Head of caudate nucleus (tissue), 42 donors: Measurements from ENCODE around the gene ACAN.

Source experiments
- DNase-seq, 42 donors: peaks; one replicate each; pipeline versions ENCODE4 v3.0.0 to v3.0.0-alpha.2; 2020 to 2021; ENCODE audit warnings: mixed read lengths in 7 of 42
- intact Hi-C: fragments of 100-400 bp; cut with DNase I; formaldehyde crosslinking; loops from one replicate; pipeline ENCODE4 v1.15.0; 2022

ACAN gene

GRCh38 chr15:88894819-88895767, 91.9 kb downstream of the ACAN start, which contains the start of gene HAPLN3:
HAPLN3 (minus strand) TSS chr15:88895544; CDS start chr15:88887298, 8,246 bp downstream.
- DNase-seq: no peak
- intact Hi-C loops: no loop called here

GRCh38 chr15:88896333-88897033, 93.2 kb downstream of the ACAN start:
- intact Hi-C loops: no loop called here
- DNase-seq: no peak

GRCh38 chr15:88897142-88897455, 93.9 kb downstream of the ACAN start:
- no peak for DNase-seq
- intact Hi-C loops: no loop called here

GRCh38 chr15:88897456-88898194, 94.4 kb downstream of the ACAN start:
- intact Hi-C loops: no loop called here
- DNase-seq: peak; percentile 40 to 97 (median 80)

- no peak for DNase-seq
- intact Hi-C loops: no loop called here
Observed at GRCh38 chr15:88898736-88899135, 95.5 kb downstream of the ACAN start.

DNA sequence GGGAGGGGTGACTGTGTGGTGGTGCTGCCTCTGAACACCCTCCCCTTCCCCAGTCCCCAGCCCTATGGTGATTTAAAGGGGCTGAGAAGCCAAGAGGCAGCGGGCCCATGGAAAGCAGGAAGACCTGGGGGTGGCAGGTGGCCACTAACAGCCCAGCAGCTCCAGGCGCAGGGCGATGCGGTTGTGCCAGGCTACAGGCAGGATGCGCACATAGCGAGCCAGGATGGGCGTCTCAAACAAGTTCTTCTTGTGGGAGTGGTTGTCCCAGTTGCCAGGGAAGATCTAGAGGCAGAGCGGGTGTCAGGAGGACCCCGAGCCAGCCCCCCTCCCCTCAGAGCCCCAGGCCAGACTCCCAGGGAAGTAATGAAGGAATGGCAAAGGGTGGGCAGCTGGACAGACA, 96.0 kb downstream of the ACAN start:
- no peak for DNase-seq
- intact Hi-C loops: no loop called here

GRCh38 chr15:88900309-88900981, 97.2 kb downstream of the ACAN start:
- intact Hi-C loops: no loop called here
- no peak for DNase-seq

- intact Hi-C loops: no loop called here
- no peak for DNase-seq
Observed at GRCh38 chr15:88900982-88901418, 97.8 kb downstream of the ACAN start.

DNA sequence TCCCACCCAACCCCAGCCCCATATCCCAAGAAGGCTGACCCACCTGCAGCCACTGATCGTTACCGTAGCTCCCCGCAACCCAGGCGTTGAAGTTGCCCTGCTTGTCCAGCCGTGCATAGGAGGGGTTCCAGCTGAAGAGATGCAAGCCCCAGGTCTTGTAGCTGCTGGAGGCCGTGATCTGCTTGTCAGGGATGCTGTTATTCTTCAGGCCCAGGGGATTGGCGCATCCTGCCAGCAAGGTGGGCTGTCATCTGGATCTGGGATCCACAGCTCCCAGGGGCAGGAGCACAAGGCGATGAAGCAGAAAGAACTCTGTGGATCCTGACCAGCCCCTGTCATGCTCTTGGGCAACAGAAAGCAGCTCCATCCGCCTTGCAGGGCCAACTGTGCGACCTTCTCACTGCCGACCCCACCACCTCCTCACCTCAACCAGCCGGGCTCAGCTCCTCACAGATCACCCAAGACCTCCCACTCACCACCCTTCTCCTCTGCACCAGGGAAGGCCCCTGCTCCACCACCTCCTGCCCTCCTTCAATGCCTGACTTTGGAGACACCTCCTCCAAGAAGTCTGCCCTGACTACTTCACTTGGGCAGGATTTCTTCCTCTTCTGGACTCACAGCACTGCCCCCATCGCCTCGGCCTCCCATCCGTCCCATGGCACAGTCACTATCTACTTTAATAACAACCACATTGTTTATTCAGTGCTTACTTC, 98.4 kb downstream of the ACAN start:
- DNase-seq: no peak
- intact Hi-C loops: no loop called here

DNA sequence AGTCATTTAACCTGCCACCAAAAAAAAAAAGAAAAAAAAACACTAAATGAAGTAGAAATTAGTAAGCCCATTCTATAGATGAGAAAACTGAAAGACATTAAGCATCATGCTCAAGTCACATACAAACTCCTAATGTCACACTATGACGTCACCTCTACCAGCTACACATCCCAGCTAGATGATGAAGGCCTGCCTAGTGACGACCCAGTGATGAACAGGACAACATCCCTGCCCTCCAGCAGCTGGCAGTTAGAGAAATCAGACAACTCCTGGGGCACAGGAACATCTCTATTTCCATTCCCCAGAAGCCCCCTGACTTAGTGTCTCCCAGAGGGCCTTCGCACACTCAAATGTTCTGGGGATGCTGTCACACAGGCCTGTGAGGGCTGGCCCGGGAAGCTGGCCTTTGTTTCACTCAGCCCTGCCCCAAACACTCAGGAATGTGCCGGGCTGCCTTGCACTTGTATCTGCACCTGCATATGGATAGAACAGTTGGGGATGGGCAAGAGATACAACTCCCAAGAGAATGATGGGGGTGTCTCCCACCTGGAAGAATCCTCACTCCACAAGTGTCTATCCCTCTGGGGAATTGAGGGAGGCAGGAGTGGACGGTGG, 99.1 kb downstream of the ACAN start:
- intact Hi-C loops: no loop called here
- no peak for DNase-seq

DNA sequence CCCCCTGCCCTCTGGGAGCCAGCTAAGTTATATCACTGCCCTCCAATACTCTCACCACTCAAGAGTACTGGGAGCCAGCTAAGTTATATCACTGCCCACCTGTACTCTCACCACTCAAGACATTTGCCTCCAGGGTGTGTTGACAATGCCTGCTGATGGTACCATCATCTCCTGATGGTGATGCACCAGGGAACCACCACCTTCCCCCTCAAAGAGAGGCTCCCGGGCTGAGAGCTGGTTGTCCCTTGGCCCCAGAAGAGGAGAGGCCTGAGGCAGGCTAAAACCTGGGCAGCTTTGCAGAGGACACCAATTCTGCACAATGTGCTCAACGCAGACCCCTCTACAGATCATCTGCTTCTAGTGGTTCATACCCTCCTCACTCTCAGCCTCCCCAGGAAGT, 99.6 kb downstream of the ACAN start:
- intact Hi-C loops: no loop called here
- no peak for DNase-seq

- DNase-seq: no peak
- intact Hi-C loops: no loop called here
Observed at GRCh38 chr15:88904257-88904623, 101.0 kb downstream of the ACAN start.

DNA sequence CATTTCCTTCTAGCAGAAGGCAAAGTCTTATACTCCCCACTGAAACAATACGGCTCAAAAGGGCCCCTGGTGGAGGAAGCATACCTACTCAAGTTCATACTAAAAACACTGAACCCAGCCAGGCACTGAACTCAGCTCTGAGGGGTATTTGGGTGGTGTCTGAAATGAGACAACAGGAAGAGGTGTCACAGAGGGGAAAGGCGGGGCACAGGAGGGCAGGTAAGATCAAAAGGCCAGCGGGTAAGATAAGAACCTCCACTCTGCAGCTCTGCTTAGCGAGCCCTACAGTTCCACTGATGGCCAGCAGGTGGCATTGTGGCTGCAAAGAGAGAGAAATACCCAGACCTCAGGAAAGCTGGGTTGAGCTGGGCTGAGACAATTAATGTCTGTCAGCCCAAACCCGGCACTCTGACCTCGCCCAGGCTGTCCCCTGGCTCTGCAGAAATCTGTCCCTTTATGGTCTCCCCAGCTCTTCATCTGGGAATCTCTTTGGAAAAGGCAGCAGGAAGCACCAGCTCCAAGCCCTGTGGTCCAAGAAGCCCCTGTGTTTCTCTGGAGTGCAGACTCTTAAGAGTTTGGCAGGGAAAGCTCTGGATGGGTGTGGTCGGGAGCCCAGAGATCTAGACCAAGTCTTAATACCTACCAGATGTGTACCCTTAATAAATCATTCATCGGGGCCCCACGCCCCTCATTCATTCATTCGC, 101.5 kb downstream of the ACAN start:
- peak; percentile 40 to 96 (median 89) for DNase-seq
- intact Hi-C loops: loop anchor here (5.0 kb wide), 2 partner anchors 48 to 113 kb away; no protein-coding TSS in a partner anchor

- intact Hi-C loops: loop anchor here (5.0 kb wide), 2 partner anchors 47 to 112 kb away; no protein-coding TSS in a partner anchor
- DNase-seq: no peak
Observed at GRCh38 chr15:88905576-88905975, 102.3 kb downstream of the ACAN start.

GRCh38 chr15:88906130-88906529, 102.9 kb downstream of the ACAN start:
- intact Hi-C loops: loop anchor here (5.0 kb wide), 2 partner anchors 46 to 111 kb away; no protein-coding TSS in a partner anchor
- DNase-seq: no peak

- intact Hi-C loops: loop anchor here (5.0 kb wide), 2 partner anchors 46 to 111 kb away; no protein-coding TSS in a partner anchor
- DNase-seq: no peak
Observed at GRCh38 chr15:88906551-88906950, 103.3 kb downstream of the ACAN start.

- no peak for DNase-seq
- intact Hi-C loops: loop anchor here (5.0 kb wide), 2 partner anchors 45 to 110 kb away; no protein-coding TSS in a partner anchor
Observed at GRCh38 chr15:88907111-88907510, 103.9 kb downstream of the ACAN start.
